ENCODE results near the gene SGMS1.

DNA sequence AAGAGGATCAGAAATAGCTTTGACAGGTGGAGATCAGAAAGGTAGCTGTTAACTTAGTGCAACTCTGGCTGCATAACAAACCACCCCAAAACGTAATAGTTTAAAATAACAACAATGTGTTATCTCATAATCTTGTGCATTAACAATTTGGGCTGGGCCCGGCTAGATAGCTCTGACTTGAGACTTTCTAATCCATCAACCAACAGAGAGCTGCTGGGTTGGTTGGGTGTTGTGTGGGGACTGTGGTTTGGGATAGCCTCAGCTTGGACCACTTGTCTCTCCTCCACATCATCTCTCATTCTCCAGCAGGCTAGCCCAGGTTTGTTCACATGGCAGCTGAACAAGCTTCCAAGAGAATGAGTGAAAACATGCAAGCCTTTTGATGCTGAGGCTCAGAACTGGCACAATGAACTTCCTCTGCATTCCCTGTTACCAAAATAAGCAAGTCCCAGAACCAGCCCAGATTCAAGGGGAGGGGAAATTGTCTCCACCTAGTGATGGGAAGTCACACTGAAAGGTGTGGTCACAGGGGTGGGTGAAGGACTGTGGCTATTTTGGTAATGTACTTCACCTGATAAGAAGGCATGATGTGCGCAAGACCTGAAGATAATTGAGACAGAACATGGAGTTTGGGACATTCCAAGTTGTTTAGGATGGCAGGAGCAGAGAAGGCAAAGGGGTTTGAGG is 352.0 kb downstream of the SGMS1 start:
- TF ChIP-seq, protein P1, sequence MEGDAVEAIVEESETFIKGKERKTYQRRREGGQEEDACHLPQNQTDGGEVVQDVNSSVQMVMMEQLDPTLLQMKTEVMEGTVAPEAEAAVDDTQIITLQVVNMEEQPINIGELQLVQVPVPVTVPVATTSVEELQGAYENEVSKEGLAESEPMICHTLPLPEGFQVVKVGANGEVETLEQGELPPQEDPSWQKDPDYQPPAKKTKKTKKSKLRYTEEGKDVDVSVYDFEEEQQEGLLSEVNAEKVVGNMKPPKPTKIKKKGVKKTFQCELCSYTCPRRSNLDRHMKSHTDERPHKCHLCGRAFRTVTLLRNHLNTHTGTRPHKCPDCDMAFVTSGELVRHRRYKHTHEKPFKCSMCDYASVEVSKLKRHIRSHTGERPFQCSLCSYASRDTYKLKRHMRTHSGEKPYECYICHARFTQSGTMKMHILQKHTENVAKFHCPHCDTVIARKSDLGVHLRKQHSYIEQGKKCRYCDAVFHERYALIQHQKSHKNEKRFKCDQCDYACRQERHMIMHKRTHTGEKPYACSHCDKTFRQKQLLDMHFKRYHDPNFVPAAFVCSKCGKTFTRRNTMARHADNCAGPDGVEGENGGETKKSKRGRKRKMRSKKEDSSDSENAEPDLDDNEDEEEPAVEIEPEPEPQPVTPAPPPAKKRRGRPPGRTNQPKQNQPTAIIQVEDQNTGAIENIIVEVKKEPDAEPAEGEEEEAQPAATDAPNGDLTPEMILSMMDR (IDR thresholded peaks at IDR 0.05; ENCODE audit: low read depth, low read length) = peak; percentile 23; the same call in 1 of the 2 replicates
- no peak for TF ChIP-seq EZH2phosphoT487 (IDR thresholded peaks at IDR 0.05; ENCODE audit: low read depth)
